HG03045 (cell line): ENCODE data around the gene TMEM184B.

Experiments
- ATAC-seq: cut with Tn5 transposase; IDR thresholded peaks from one replicate; pipeline ENCODE4 v1.9.1; 2021; ENCODE audit warnings: mild to moderate bottlenecking, moderate library complexity; ENCODE audit not compliant: unreplicated experiment

Gene TMEM184B

DNA sequence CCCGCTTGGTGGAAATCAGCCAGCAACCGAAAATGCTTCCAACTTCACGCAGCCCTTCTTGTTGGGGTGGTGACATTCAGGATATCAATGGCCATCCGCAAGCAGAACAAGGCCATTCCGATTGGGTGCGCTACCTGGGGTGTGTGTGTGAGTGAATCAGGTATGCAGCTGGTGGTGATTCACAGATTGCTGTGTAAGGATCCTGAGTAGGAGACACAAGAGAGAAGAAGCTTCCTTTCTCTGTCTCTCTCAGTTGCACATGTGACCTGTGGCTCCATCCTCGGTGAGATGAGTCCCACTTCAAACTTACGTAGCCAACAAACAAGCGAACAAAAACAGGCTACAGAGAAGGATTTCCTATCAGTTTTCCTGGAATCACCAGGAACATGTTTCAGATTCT is 9.6 kb upstream of the TMEM184B start:
- ATAC-seq, result no peak

DNA sequence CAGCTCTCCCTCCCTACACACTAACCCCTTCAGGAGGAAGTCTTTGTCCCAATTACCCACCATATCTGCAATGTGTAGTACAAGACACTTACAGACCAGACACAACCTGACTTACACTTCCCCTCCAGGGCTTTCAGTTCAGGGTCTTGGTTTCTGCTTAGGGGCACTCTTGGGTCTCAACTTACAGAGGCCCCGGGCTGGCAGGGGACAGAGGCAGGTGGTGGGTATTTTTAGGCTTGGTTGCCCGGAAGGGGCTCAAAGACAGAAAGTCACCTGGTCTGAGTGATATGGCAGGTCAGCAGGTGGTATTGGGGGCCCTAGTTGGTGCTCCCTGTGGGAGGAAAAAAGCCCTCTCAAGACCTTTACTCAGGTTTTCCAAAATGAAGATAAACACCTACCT is 3.4 kb upstream of the TMEM184B start:
- ATAC-seq, result no peak

DNA sequence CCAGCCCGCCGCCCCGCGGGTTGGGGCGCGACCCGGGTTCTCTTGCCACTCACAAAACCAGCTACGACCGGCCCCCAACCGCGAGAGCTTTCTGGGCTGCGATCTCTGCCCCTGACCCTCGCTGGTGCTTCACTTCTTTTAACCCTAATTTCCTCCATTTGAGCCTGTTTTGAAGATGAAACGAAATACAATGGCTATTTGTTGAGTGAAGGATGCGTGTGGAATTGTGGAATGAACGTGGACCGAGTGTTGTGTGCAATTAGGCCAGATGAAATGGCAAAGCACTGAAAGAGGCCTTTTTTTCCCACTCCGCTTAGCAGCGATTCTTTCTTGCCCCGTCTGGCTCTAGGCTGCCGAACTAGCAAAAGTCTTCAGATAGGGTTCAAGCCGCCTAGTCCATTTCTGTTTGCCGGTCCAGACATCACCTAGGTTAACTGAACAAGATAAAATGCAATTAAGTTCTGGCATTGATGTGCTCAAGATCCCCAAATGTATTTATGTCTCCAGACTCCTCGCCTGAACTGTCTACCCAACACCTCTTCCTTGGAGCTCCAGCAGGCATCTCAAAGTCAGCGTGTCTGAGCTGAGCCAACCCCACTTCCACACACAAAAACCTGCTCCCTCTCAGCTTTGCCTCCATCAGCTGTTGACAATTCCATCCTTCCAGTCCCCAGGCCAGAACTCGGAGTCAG is 471 bp upstream of the TMEM184B start:
- ATAC-seq, result no peak

DNA sequence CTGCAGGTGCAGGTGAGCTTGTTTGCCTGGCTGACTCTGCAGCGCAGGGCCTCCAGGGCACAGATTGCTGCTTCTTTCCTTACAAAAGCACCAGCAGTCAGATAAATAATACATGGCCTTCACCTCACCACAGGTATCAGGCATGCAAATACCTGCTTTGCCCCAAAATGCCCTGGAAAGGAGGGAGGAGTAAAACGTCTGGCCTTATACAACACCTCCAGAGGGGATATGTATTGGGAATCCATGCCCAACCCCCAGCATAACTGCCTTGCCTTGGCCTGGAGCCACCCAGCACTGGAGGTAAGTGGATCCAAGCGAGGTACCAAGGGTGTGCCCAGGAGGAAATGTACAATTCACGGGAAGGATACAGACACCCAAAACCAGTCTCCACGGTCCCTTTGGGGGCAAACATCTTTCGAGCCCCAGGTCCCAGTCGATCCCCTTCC is 860 bp downstream of the TMEM184B start:
- no peak for ATAC-seq

DNA sequence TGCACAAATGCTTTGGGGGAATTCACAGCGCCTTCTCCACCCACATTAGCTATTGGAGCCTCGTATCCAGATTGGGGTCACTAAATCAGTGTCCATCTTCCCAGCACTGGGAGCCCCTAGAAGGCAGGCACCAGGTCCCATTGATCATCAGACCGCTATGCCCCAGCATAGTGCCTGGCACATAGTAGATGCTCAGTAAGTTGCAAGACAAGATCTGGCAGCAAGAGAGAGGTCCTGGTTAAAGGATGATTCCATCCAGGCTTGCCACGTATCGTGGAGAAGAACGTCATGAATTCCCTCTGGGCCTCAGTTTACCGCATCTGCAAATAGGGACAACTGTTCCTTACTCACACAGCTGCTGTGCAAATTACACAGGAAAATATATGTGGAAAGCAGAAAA is 1.7 kb downstream of the TMEM184B start:
- ATAC-seq, result no peak

DNA sequence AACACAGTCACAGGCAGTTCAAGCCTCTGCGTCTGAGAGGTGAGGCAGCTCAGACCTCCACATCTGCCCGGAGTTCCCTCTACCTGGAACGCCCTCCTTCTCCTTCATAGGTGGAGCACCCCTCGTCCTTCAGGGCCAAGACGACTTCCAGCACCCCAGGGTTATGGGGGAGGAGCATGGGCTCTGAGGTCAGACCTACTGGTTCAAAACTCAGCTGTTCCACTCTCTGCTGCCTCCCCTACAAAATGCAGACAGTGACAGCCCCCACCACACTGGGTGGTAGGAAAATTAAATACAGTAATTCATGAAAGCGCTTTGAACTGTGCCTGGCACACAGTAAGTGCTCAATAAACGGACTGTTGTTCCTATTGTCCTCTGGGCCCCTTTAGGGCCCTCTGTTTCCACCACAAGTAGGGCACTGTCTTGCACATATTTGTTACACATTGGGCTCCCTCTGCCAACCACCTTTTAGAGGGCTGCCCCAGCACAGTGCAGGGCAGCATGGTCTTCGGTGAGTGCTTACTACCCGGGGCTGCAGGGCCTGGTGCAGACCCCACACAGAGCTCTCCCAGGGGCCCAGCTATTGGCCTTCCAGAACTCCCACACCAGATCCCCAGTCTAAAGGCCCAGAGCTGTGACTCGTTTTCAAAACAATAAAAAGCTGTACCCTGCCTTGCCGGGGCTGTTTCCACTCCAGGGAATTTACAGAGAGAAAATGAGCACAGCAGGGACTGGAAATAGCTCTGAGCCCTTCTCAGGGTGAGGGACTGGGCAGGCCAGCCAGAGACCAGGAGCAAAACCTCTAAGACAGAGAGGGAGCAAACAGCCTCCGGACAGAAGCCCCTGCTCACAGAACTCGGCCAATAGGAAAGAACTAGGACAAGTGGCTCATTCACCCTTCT is 2.5 kb downstream of the TMEM184B start:
- no peak for ATAC-seq

DNA sequence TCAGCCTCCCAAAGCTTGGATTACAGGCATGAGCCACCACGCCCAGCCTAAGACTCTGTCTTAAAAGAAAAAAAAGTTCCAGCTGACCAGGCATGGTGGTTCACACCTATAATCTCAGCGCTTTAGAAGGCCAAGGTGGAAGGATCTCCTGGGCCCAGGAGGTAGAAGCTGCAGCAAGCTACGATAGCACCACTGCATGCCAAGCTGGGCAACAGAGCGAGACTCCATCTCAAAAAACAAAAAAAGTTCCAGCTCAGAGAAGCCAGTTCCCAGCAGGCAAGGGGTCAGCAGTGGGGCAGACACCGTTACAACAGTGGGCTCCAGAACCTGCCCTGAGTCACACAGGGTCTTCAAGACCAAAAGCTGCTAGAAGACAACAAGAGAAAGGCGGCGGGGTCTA is 3.3 kb downstream of the TMEM184B start:
- no peak for ATAC-seq

DNA sequence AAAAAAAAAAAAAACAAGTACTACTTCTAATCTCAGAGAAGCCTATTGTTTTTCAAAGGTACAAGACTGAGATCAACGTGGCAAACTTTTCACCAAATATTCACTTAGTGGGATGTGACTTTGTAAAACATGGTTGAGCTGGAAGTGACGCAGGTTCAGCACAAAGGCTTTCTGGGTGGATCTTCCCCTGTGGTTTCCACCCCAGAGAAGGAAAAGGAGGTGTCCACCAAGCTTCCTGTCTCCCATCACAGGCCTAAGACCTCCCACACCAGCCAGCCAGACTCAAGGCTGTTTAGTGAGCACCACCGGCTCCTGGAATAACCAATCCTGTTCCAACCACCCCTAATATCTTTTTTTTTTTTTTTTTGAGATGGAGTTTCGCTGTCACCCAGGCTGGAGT is 5.7 kb downstream of the TMEM184B start:
- no peak for ATAC-seq

DNA sequence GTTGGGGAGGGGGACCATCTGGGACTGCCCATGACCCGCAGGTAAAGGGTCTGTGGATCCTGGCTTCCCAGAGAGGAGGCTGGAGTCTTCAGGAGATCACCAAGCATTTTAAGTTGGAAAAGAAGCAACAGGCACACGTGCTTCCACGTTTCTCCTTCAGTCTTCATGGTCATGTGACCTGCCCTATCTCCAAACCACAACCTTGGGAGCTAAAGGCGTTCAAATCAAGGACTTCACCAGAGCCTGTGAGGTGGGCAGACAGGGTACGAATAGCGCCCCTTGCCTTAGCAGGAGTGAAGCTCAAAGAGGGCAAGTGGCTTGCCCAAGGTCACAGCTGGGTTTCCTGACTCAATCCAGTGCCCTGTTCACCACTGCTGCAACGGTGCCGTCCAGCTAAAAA is 6.7 kb downstream of the TMEM184B start:
- no peak for ATAC-seq

DNA sequence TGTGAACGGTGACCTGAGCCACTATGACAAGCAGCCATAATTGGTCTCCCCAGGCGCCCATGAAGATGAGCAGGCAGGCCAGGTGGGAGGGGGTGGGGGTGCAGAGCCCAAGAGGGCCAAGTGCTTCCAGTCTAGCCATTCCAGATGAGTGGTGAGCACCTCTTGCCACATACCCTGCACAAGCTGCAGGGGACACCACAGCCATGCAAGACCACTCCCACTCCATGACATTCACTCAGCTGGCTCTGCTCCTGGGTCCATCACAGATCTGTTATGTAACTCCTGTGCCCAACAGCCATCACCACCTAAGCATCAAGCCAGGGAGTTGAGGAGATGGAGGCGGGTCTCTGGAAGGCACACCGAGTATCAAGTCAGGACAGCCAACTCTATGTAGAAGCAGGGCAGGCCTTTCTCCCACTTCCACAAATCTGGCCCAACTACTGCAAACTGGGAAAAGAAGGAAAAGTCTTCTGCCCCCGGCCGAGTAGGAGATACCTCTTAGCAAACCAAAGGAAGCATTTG is 8.4 kb downstream of the TMEM184B start:
- no peak for ATAC-seq

DNA sequence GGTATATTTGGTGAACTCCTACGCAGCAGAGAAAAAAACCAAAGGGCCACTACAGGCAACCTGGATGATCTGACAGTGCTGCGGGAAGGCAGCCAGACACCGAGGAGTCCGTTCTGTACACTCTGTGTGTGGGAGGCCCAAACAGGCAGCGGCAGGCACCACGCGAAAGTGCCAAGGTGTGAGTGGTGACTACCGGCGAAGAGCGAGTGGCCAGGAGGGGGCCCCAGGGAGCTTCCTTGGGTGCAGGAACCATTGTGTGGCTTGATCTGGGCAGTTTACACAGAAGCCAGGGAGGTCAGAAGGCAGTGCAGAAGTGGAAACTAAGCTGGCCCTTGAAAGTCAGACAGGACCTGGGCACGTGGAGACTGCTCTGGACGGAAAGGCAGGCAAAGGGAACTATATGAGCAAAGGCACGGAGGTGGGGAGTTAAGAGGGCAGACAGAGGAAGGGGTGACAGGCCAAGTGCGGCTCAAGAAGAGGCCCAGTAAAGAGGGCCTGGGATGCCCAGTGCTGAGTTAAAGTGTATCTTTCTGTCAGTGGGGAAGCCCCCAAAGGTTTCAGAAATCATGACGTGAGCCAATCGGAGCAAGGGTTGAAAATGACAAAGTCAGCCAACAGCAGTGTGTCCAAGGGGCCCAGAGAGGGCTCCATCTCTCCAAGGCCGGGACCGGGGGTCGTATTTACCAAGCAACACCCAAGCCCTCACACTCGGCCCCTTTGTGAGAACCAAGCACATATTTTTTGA is 10.6 kb downstream of the TMEM184B start:
- ATAC-seq, result no peak

DNA sequence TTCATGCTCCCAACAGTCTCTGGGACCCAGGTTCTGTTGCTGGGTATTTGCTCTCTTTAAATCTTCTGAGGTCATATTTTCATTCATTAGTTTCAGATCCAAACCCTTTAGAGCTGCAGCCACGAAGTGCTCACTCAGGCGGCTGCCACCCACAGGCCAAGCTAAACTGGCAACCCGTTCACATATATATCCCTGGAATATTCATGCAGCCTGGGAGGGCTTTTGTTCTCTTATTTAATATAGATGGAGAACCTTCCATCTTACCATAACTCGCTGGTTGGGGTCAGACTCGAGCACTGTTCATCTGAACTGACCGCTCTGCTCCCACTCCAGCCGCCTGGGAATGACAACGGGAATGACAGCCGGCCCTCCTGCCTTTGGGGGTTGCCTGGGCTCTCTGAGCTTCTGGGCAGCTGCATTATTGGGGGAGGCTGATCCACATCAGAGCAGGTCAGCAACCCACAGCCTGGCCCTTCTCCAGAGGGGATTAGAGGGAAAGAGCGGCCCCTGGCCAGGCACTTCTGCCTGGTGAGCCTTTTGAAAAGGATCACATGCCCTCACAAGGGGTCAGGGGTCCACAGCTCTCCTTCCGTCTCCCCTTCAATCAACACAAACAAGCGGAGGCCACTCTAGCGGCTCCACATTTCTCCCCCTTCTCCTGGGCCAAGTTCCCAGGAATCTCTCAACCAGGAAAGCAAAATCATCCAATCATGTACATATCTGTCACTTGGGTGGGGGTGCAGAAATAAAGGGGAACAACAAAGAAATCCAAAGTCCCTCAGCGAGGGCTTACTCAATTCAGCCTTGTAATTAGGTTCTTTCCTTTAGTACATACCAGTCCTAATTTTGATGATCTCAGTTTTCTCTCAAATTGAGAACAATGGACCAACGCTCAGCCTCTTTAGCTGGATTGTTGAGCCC is 11.8 kb downstream of the TMEM184B start:
- no peak for ATAC-seq

DNA sequence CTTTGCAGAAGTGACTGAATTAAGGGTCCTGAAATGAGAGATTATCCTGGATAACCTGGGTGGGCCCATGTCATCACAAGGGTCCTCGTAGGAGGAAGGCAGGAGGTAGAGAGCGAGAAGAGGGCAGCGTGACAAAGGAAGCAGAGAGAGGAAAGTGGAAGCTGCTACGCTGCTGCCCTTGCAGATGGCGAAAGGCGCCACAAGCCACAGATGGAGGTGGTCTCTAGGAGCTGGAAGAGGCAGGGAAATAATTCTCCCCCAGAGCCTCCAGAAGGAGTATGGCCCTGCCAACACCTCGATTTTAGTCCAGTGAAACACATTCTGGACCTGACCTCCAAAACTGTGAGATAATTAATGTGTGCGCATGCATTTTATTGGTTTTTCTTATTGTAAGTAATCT is 13.4 kb downstream of the TMEM184B start:
- no peak for ATAC-seq

DNA sequence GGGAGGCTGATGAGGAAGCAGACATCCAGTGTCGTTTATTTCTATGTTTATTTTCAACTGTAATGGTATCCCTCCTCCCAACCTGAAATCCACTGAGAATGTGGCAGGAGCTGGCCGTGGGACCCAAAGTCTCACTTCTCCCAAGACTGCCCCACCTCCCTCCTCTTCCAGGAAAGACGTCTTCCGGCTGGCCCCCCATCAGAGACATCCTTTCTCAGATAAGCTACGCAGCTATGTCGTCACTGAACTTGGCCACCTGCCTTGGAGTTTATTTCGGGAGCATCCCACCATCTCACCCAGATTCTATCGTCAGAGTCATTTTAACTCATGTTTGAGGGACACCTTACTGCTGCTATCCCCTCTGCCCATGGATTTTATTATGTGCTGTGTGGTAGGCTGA is 13.9 kb downstream of the TMEM184B start:
- no peak for ATAC-seq

DNA sequence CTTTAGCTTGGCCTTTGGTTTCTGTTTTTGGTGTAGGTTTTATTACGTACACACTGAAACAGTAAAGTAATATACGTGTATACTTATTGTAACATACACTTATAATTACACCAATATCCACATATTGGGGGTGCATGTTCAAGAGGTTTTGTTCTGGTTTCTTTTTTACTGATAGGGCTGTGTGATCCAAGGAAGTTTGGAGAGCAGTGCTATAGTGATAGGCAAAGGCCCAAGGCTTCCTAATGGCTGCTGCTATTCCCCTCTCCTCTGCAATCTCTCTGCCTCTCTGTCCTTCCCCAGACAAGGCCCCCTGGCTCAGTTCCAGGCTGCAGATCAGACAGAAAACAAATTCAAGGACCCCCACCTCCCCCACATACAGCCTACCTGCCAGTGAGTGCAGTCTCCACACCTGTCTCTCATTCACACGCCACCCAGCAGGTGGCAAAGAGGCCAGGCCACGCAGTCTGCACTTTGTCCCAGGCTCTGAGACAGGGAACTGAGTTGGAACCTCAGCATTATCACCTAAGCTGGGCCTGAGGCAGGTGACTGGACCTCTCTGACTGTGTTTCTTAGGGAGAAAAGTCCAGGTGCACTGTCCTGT is 15.1 kb downstream of the TMEM184B start:
- no peak for ATAC-seq

DNA sequence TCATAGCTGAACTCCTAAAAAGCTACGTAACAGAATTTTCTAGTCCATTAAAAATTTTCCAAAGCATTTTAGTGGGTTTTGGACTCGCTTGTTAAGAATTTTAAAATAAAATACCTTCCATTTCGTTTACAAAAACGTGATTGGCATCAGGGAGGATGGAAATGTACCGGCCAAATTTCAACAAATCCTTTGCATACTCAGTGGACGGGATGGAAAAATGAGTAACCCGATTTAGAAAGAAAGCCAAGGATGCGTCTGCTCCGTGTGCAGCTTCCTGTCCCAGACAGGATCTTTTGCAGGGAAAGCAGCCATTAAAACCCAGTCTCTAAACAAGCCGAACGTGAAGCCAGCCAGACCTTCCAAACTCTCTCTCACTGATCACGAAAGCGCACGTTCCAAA is 15.6 kb downstream of the TMEM184B start:
- no peak for ATAC-seq

DNA sequence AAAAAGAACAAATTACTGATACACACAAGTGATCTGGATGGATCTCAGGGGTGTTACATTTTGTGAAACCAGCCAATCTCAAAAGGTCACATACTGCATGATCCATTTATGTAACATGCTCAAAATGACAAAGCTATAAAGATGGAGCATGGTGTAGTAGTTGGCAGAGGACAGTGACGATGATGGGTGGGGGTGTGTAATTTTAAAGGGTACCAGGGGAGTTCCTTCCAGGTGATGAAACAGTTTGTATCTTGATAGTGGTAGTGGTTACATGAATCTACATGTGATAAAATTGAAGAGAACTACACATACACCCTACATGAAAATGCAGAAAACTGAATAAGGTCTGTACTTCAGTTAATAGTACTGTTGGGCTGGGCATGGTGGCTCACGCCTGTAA is 17.1 kb downstream of the TMEM184B start:
- ATAC-seq, result no peak

DNA sequence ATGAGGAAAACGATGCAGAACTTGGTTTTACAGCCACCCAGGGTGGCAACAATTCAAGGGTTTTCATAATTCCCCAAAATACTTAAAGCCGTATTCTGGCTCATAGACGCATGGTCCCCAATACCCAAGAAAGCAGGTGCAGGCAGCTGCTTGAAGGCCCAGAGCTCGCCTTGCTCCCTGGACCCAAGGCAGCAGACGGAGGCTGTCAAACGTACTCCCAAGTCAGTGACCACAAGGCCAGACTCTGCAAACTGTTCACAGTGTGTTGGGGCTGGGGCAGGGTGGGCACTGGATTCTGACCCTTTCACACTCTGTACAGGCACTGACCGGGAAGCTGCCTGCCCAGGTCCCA is 21.5 kb downstream of the TMEM184B start:
- ATAC-seq, result no peak

DNA sequence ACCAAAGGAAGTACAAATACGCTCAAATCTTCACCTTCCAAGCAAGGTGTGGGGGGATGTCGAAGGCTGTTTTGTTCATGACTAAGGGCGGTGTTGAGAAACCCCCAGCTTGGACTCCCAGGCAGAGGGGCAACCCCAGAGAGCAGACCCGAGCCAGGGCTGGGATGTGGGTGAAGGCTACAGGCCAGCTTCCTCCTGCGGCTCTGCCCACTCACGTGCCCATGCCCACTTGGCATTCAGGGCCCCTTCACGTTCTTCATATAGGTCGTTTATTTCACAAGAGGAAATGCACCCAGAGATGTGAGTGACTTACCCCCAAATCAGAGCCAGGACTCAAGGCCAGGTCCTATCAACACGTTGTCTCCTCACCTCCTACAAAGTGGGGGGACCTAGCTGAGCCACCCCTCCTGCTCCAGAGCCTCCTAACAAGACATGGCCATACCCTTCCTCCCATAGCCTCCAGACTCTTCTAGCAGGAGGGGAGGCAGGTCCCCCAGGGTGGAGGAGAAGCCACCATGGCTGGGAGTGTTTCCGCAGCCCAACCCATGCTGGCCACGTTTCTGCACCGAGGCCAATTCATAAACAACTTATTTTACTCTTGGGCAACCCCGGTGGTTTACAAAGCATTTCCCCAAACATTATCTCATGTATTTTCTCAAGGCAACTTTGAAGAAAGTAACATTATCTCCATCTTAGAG is 22.0 kb downstream of the TMEM184B start:
- ATAC-seq, result no peak
